GM19395 (cell line): ENCODE data around the gene DDIAS.
"Not testable (repeated sequence)": the region's sequence is repeated elsewhere in the genome, so short reads cannot be mapped to it uniquely, and the experiment has no call there.

Experiments
- ATAC-seq: cut with Tn5 transposase; IDR thresholded peaks from one replicate; pipeline ENCODE4 v1.9.1; 2021; ENCODE audit warnings: mild to moderate bottlenecking, moderate library complexity; ENCODE audit not compliant: unreplicated experiment

The DDIAS gene

DNA sequence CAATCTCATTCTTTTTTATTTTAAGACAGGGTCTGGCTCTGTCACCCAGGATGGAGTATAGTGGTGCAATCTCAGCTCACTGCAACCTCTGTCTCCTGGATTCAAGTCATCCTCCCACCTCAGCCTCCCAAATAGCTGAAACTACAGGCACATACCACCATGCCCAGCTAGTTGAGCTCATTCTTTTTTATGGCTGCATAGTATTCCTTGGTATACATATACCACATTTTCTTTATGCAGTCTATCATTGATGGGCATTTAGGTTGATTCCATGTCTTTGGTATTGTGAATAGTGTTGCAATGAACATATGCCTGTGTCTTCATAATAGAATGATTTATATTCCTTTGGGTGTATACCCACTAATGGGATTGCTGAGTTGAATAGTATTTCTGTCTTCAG, 60.5 kb downstream of the DDIAS start:
- not testable (repeated sequence) for ATAC-seq

DNA sequence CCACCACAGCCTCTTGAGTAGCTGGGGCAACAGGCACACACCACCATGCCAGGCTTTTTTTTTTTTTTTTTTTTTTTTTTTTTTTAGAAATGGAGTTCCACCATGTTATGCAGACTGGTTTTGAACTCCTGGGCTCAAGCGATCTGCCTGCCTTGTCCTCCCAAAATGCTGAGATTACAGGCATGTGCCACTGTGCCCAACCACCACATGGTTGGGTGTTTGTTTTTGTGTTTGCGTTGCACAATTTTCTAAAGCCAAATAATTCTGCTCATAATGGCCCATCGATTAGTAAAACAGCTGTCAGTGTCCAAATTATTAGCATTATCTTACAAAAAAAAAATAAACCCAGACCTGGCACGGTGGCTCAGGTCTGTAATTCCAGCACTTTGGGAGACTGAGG, 65.8 kb downstream of the DDIAS start:
- ATAC-seq, result no peak

- peak; percentile 96 for ATAC-seq
Measured at GRCh38 chr11:82969811-82970210, 68.3 kb downstream of the DDIAS start.

GRCh38 chr11:82970507-82971083, 69.1 kb downstream of the DDIAS start:
- not testable (repeated sequence) for ATAC-seq

DNA sequence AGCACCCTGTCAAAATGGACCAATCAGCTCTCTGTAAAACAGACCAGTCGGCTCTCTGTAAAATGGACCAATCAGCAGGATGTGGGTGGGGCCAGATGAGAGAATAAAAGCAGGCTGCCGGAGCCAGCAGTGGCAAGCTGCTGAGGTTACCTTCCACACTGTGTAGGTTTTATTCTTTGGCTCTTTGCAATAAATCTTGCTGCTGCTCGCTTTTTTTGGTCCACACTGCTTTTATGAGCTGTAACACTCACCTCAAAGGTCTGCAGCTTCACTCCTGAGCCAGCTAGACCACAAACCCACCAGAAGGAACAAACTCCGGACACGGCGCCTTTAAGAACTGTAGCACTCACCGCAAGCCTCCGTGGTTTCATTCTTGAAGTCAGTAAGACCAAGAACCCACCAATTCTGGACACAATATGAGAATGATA, 70.0 kb downstream of the DDIAS start:
- ATAC-seq, result not testable (repeated sequence)

DNA sequence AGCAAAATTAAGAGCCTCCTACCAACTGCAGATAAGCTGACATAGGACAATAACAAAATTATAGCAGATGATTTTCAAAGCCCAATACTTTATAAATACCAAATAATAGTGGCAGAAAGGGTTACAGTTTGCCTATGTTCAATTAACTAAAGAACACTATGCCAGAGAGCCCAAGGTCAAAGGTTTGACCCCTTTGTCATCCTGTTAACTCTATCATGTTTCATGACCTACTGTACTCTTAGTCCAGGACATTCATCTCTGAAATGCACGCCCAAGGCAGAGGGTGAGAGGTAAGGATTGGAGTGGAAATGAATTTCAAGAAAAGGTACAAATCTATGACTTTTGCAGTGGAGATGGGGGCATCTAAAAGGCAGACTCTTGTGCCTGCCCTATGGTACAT, 70.6 kb downstream of the DDIAS start:
- ATAC-seq, result no peak

- no peak for ATAC-seq
Measured at GRCh38 chr11:82974135-82974534, 72.6 kb downstream of the DDIAS start.

- ATAC-seq, result no peak
Measured at GRCh38 chr11:82974851-82975250, 73.3 kb downstream of the DDIAS start.

GRCh38 chr11:82975882-82976281, 74.3 kb downstream of the DDIAS start:
- no peak for ATAC-seq

DNA sequence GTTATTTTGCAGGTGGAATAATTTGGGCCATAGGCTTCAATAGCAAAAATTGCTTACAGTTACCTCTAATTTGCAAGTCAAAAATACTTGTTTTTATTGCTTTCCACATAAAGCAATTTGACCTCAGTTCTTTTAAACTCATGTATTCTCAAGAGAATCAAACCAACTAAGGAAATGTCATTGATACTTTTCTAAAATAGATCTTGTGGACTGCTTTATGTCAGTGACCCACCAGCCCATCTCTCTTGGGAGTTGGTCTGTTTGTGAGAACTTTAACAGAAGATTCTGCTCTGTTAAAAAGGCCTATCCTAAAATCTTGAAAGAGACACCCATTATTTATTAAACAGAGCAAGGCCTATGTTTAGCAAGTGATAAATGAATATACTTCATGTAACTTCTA, 75.2 kb downstream of the DDIAS start:
- no peak for ATAC-seq

DNA sequence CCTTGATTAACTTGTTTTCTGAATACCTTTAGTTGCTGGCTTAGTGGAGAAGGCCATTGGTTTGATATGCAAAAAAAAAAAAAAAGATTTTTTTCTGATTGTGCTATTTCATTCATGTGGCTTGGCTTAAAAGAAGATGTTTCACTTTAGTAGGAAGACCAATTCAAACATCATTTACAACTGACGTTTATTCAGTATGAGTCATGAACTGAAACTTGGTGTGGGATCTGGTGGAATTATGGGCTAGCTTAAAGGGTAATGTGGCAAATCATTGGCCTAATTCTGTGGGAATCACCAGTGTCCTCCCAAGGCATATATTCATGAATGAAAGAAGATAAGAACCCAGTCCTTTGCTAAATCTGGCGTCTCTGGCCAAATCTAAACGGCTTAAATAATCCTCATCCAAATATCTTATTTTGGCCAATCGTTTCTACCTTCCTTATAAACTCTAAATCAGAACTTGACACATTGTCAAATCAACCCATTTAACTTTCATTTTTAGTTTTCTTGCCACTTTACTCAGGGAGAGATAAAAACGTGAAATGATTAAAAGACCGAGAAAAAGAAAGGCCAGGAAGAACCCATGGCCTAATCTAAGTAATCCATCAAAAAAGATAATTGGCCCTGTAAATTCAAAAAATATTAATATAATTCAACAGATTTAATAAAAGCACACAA, 77.0 kb downstream of the DDIAS start:
- ATAC-seq, result peak; percentile 73

DNA sequence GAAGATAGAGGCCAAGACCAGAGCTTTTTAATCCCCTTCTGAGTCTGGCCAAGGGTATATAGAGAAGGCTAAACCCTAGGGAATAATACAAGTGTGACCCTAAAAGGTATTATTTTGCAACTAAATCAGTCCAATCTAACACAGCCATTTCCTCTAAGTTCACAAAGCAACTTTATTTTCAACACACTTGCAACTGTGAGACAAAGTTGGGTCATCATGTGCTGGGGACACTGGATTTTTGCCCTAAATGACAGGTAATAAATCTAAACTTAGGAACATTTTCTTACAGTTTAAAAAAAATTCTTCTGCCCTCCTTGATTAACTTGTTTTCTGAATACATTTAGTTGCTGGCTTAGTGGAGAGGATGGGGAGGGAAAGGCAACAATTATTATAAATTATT, 78.3 kb downstream of the DDIAS start:
- no peak for ATAC-seq

DNA sequence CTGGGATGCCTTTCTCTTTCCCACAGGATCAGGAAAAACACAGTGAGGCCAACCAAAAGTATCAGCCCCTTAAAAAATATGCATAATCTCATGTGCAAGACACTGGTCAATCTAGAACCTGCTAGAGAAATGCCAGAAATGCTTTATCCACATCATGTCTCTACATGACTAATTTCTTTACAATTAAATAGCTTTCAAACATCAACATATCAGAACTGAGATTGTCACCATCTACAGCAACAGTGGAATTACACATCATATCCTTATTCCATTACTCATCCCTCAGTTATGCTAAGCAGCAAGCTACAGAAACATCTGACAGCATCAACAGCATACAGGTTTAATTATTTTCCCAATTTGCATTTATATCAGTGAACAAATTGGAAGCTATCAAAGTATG, 78.8 kb downstream of the DDIAS start:
- ATAC-seq, result no peak

- no peak for ATAC-seq
Measured at GRCh38 chr11:82980947-82981346, 79.4 kb downstream of the DDIAS start.

DNA sequence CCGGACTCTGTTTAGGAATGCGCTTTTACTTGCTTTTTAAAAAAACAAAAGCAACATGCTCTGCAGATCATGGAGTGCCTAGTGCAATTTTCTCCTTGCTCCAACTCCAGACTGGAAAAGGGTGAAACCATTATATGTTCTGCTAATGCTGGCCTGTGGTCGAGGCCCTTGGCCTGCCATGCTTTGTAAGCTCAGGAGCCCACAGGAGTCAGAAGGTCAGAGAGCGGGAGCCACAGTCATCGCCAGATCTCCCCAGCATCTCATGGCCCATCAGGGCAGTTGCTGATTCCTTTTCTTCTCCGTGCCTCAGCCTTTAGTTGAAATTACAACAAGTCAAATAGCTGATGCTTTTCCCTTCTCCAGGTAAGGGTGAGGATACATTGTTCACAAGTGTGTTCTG, 80.3 kb downstream of the DDIAS start:
- no peak for ATAC-seq
